CD4-positive, alpha-beta memory T cell (primary cell): Measurements from ENCODE around the gene PRR20E. TPM values are rescaled to one million over a fixed set of nuclear protein-coding genes. Genes with fewer than 3 reads are reported as not detected.
"Not testable (repeated sequence)": the region's sequence is repeated elsewhere in the genome, so short reads cannot be mapped to it uniquely, and the experiment has no call there.

Experiments
- CTCF ChIA-PET: fragments of 350-600 bp; sonication (Branson Sonifier 250); formaldehyde crosslinking; loops from one replicate; lab custom pipeline; 2021; ENCODE audit warnings: inconsistent platforms; ENCODE audit not compliant: partially characterized antibody; lab: Charles Lee
- POLR2A ChIA-PET: fragments of 350-600 bp; sonication (Branson Sonifier 250); formaldehyde crosslinking; loops from one replicate; lab custom pipeline; 2021; ENCODE audit not compliant: partially characterized antibody; lab: Charles Lee
- DNase-seq, 5 donors: peaks; one replicate each; pipeline versions ENCODE4 v3.0.0 to v3.0.0-alpha.2; 2020 to 2022; ENCODE audit warnings: mixed read lengths in 1 of 5
- H3K27ac ChIP-seq: one replicate; pipeline ENCODE4 v1.7.0; 2013; ENCODE audit warnings: low read depth, low read length
- H3K27me3 ChIP-seq: 2 replicates; pipeline ENCODE4 v1.7.0; 2013; ENCODE audit warnings: mild to moderate bottlenecking, low read length, moderate library complexity; ENCODE audit not compliant: insufficient read depth
- H3K36me3 ChIP-seq: 2 replicates; pipeline ENCODE4 v1.7.0; 2013; ENCODE audit warnings: mild to moderate bottlenecking, low read length, moderate library complexity; ENCODE audit not compliant: insufficient read depth
- H3K4me1 ChIP-seq: 2 replicates; pipeline ENCODE4 v1.7.0; 2013; ENCODE audit warnings: mild to moderate bottlenecking, low read length, moderate library complexity; ENCODE audit not compliant: insufficient read depth
- H3K4me3 ChIP-seq, 2 donors: one replicate each; pipeline ENCODE4 v1.7.0; 2013; ENCODE audit warnings: low read length in 2 of 2, mild to moderate bottlenecking in 1 of 2
- H3K9me3 ChIP-seq, 2 donors: one replicate each; pipeline ENCODE4 v1.7.0; 2013; ENCODE audit warnings: low read length in 2 of 2, control low read depth in 1 of 2; ENCODE audit not compliant: control insufficient read depth in 1 of 2
- H3K27ac Mint-ChIP-seq, 7 donors: one replicate each; pipeline ENCODE4 v1.8.0; 2020 to 2021; ENCODE audit warnings: mixed read lengths in 7 of 7, mild to moderate bottlenecking in 6 of 7, inconsistent platforms in 3 of 7, moderate library complexity in 3 of 7
- H3K27me3 Mint-ChIP-seq, 2 donors: one replicate each; pipeline ENCODE4 v1.8.0; 2020 to 2021; ENCODE audit warnings: mixed read lengths in 2 of 2
- H3K36me3 Mint-ChIP-seq, 2 donors: one replicate each; pipeline ENCODE4 v1.8.0; 2020 to 2021; ENCODE audit warnings: mixed read lengths in 2 of 2, inconsistent platforms in 1 of 2, mild to moderate bottlenecking in 1 of 2
- H3K4me1 Mint-ChIP-seq, 4 donors: one replicate each; pipeline ENCODE4 v1.8.0; 2020 to 2021; ENCODE audit warnings: mixed read lengths in 4 of 4, mild to moderate bottlenecking in 1 of 4
- H3K4me3 Mint-ChIP-seq, 8 donors: one replicate each; pipeline ENCODE4 v1.8.0; 2020 to 2021; ENCODE audit warnings: mixed read lengths in 8 of 8, mild to moderate bottlenecking in 7 of 8, moderate library complexity in 6 of 8, inconsistent platforms in 3 of 8
- H3K9me3 Mint-ChIP-seq, 8 donors: one replicate each; pipeline ENCODE4 v1.8.0; 2020 to 2021; ENCODE audit warnings: mixed read lengths in 8 of 8, mild to moderate bottlenecking in 5 of 8, inconsistent platforms in 3 of 8, moderate library complexity in 1 of 8
- intact Hi-C: fragments of 100-400 bp; cut with micrococcal nuclease; formaldehyde crosslinking; loops from one replicate; pipeline ENCODE4 v1.15.1; 2023
- polyA plus RNA-seq, 2 donors: library from polyadenylated mRNA; unstranded; fragments of 300-500 nt; fragmentation: Illumina TruSeq; gene quantifications; one replicate each; pipeline ENCODE4 v1.2.3, GENCODE V29; 2021
- total RNA-seq, 2 experiments: library from RNA; stranded (reverse); gene quantifications; one replicate each; pipeline ENCODE4 v1.2.3, GENCODE V29; 2021

The PRR20E gene
- total RNA-seq (not detected), polyA plus RNA-seq (not detected)

DNA sequence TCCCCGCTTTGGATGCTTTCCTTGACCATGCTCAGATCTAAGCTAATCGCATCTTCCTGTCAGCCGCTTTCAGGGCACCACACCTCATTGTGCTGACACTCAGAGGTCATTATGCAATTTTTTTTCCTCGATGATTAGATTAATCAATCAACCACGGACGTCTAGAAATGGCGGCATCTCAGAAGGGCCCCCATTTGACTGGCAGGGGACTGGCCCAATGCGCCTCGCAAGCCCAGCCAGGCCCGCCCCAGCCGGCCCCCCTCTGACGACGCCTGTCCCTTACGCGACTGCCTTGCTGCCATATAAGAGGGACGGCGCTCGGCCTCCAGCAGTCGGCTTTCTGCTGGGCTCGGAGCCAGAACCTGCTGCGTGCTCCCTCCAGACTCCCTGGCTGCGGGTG, at the start of gene PRR20E:
TSS of gene PRR20E (plus strand) at position 301 of the 400 bp plus-strand sequence. CDS start 387 bp downstream, outside the sequence.
- POLR2A ChIA-PET, H3K4me1 Mint-ChIP-seq, H3K27me3 ChIP-seq, DNase-seq, CTCF ChIA-PET, H3K27ac ChIP-seq, H3K9me3 ChIP-seq, H3K27me3 Mint-ChIP-seq, H3K4me1 ChIP-seq, H3K4me3 Mint-ChIP-seq, H3K4me3 ChIP-seq, H3K36me3 ChIP-seq, H3K9me3 Mint-ChIP-seq, H3K27ac Mint-ChIP-seq, H3K36me3 Mint-ChIP-seq, intact Hi-C loops: not testable (repeated sequence)

GRCh38 chr13:57123681-57124080, 43.3 kb upstream of the PRR20E start:
- Mint-ChIP-seq H3K27ac (no peak overlapping the region), H3K4me3 (no peak overlapping the region), H3K4me1 (no peaks in the 10 kb centered on the region), H3K27me3 (no peaks in the 10 kb centered on the region), H3K9me3 (peaks cover 0 to 12% (median 3%) of the 10 kb centered on the region in 8 donors), H3K36me3 (no peaks in the 10 kb centered on the region)
- POLR2A ChIA-PET: no interaction called here
- Histone ChIP-seq H3K27ac (no peak overlapping the region), H3K4me3 (no peak overlapping the region), H3K27me3 (no peaks in the 10 kb centered on the region), H3K4me1 (no peaks in the 10 kb centered on the region), H3K36me3 (no peaks in the 10 kb centered on the region), H3K9me3 (no peaks in the 10 kb centered on the region)
- intact Hi-C loops: no loop called here
- DNase-seq: no peak
- CTCF ChIA-PET: no interaction called here

GRCh38 chr13:57128909-57129308, 38.1 kb upstream of the PRR20E start:
- Histone ChIP-seq H3K9me3 (no peaks in the 10 kb centered on the region), H3K27me3 (no peaks in the 10 kb centered on the region), H3K4me1 (no peaks in the 10 kb centered on the region), H3K36me3 (no peaks in the 10 kb centered on the region), H3K27ac (no peak overlapping the region), H3K4me3 (no peak overlapping the region)
- Mint-ChIP-seq H3K27me3 (no peaks in the 10 kb centered on the region), H3K36me3 (no peaks in the 10 kb centered on the region), H3K27ac (no peak overlapping the region), H3K4me3 (no peak overlapping the region), H3K4me1 (no peaks in the 10 kb centered on the region), H3K9me3 (peaks cover 0 to 12% (median 3%) of the 10 kb centered on the region in 8 donors)
- ChIA-PET CTCF (no interaction called here), POLR2A (no interaction called here)
- intact Hi-C loops: no loop called here
- DNase-seq: no peak

GRCh38 chr13:57136093-57136492, 30.9 kb upstream of the PRR20E start:
- Mint-ChIP-seq H3K27ac (no peak overlapping the region), H3K36me3 (no peaks in the 10 kb centered on the region), H3K4me1 (no peaks in the 10 kb centered on the region), H3K27me3 (no peaks in the 10 kb centered on the region), H3K9me3 (peaks cover 2 to 8% (median 4%) of the 10 kb centered on the region in 8 donors), H3K4me3 (no peak overlapping the region)
- Histone ChIP-seq H3K4me1 (no peaks in the 10 kb centered on the region), H3K9me3 (no peaks in the 10 kb centered on the region), H3K4me3 (no peak overlapping the region), H3K27ac (no peak overlapping the region), H3K27me3 (no peaks in the 10 kb centered on the region), H3K36me3 (no peaks in the 10 kb centered on the region)
- ChIA-PET CTCF (no interaction called here), POLR2A (no interaction called here)
- DNase-seq: no peak
- intact Hi-C loops: no loop called here

DNA sequence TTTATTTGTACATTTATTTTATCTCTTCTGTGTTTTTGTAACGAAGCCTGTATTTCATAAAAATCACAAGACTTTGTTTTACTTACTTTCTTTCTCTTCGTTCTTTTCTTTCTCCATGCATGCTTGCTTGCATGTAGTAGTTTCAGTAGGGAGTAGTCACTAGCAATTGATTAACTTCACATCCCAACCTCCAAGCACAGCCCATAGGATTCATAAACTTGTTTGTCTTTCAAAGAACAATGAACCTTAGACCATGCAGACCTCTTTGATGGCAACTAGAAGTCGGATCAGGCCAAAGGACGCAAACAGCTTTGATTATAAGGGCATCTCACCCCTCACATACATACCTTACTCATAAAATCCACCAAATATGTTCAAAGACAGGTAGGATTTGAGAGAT, 29.4 kb upstream of the PRR20E start:
- Mint-ChIP-seq H3K27ac (no peak overlapping the region), H3K4me1 (no peaks in the 10 kb centered on the region), H3K4me3 (no peak overlapping the region), H3K36me3 (no peaks in the 10 kb centered on the region), H3K9me3 (peaks cover 2 to 4% (median 3%) of the 10 kb centered on the region in 8 donors), H3K27me3 (no peaks in the 10 kb centered on the region)
- no peak overlapping the region for H3K4me3 ChIP-seq
- no peaks in the 10 kb centered on the region for H3K36me3 ChIP-seq
- no peak overlapping the region for H3K27ac ChIP-seq
- no peaks in the 10 kb centered on the region for H3K27me3 ChIP-seq
- ChIA-PET CTCF (no interaction called here), POLR2A (no interaction called here)
- DNase-seq: no peak
- intact Hi-C loops: no loop called here
- no peaks in the 10 kb centered on the region for H3K9me3 ChIP-seq
- no peaks in the 10 kb centered on the region for H3K4me1 ChIP-seq

- H3K4me3 ChIP-seq: no peak overlapping the region
- ChIA-PET CTCF (no interaction called here), POLR2A (no interaction called here)
- H3K4me1 ChIP-seq: no peaks in the 10 kb centered on the region
- no peaks in the 10 kb centered on the region for H3K27me3 ChIP-seq
- DNase-seq: peak in 1 of 5 donors; percentile 24
- no peaks in the 10 kb centered on the region for H3K4me1 Mint-ChIP-seq
- intact Hi-C loops: no loop called here
- no peak overlapping the region for H3K4me3 Mint-ChIP-seq
- no peaks in the 10 kb centered on the region for H3K36me3 ChIP-seq
- H3K36me3 Mint-ChIP-seq: no peaks in the 10 kb centered on the region
- H3K9me3 Mint-ChIP-seq: peaks cover 0 to 4% (median 3%) of the 10 kb centered on the region in 8 donors
- H3K27ac ChIP-seq: no peak overlapping the region
- no peaks in the 10 kb centered on the region for H3K9me3 ChIP-seq
- no peak overlapping the region for H3K27ac Mint-ChIP-seq
- H3K27me3 Mint-ChIP-seq: no peaks in the 10 kb centered on the region
Measured at GRCh38 chr13:57138988-57139387, 28.0 kb upstream of the PRR20E start.

GRCh38 chr13:57139781-57140180, 27.2 kb upstream of the PRR20E start:
- H3K27ac ChIP-seq, H3K27me3 Mint-ChIP-seq, CTCF ChIA-PET, intact Hi-C loops, H3K36me3 Mint-ChIP-seq, H3K4me1 ChIP-seq, POLR2A ChIA-PET, H3K4me3 Mint-ChIP-seq, H3K4me1 Mint-ChIP-seq, DNase-seq, H3K4me3 ChIP-seq, H3K9me3 Mint-ChIP-seq, H3K27me3 ChIP-seq, H3K36me3 ChIP-seq, H3K9me3 ChIP-seq, H3K27ac Mint-ChIP-seq: not testable (repeated sequence)
